ENCODE data around the gene SPATA18.

The SPATA18 gene

DNA sequence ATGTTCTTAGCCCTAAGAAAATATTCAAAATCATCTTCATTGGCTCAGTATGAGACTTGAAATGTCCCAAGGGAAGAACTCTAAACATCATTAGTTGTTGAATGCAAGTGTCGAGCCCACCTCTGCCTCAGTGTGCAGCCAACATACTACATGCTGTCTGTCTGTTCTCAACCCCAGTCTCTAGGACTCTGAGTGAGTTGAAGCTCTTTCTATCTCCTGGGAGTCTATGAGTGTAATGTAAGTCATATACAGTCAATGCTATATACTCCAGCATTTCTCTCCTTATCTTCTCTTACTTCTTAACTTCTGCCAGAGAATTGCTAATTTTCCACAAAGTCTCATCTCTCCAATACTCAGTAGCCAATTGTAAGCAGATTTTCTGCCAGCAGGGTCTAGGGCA lies 61.3 kb downstream of the SPATA18 start:
- TF ChIP-seq KLF10 (tag by site-specific recombination; IDR thresholded peaks at IDR 0.05): no peak
- no peak for TF ChIP-seq ZSCAN23 (tag by site-specific recombination; IDR thresholded peaks at IDR 0.05)
- no peak for TF ChIP-seq KLF9 (tag by site-specific recombination; IDR thresholded peaks at IDR 0.05; ENCODE audit: low read depth)
- TF ChIP-seq ZBTB10 (tag by site-specific recombination; IDR thresholded peaks at IDR 0.05): no peak
- TF ChIP-seq ZNF571 (tag by site-specific recombination; IDR thresholded peaks at IDR 0.05): no peak
- TF ChIP-seq ZNF423 (tag by site-specific recombination; IDR thresholded peaks at IDR 0.05): no peak
- TF ChIP-seq ZNF140 (tag by site-specific recombination; IDR thresholded peaks at IDR 0.05): no peak
- no peaks in the 10 kb centered on the region for H3K9me3 ChIP-seq (ENCODE audit: control insufficient read depth, insufficient read depth, low read depth, low read length)
- H3K27ac ChIP-seq (ENCODE audit: extremely low read depth, low read depth, low read length): no peak overlapping the region
- ChIA-PET CTCF (no interaction called here), POLR2A (no interaction called here)
- H3K4me1 ChIP-seq (ENCODE audit: control insufficient read depth, insufficient read depth, low read length): no peaks in the 10 kb centered on the region
- H3K4me3 ChIP-seq (ENCODE audit: low read depth, low read length): no peak overlapping the region
- no peaks in the 10 kb centered on the region for H3K36me3 ChIP-seq (ENCODE audit: control insufficient read depth in 2 of 2, insufficient read depth in 1 of 2, low read length in 2 of 2)

GRCh38 chr4:52116641-52117040 lies 65.5 kb downstream of the SPATA18 start:
- TF ChIP-seq PRDM4 (tag by site-specific recombination; IDR thresholded peaks at IDR 0.05): no peak
- TF ChIP-seq ZNF837 (tag by site-specific recombination; IDR thresholded peaks at IDR 0.05): no peak
- TF ChIP-seq, protein P1, sequence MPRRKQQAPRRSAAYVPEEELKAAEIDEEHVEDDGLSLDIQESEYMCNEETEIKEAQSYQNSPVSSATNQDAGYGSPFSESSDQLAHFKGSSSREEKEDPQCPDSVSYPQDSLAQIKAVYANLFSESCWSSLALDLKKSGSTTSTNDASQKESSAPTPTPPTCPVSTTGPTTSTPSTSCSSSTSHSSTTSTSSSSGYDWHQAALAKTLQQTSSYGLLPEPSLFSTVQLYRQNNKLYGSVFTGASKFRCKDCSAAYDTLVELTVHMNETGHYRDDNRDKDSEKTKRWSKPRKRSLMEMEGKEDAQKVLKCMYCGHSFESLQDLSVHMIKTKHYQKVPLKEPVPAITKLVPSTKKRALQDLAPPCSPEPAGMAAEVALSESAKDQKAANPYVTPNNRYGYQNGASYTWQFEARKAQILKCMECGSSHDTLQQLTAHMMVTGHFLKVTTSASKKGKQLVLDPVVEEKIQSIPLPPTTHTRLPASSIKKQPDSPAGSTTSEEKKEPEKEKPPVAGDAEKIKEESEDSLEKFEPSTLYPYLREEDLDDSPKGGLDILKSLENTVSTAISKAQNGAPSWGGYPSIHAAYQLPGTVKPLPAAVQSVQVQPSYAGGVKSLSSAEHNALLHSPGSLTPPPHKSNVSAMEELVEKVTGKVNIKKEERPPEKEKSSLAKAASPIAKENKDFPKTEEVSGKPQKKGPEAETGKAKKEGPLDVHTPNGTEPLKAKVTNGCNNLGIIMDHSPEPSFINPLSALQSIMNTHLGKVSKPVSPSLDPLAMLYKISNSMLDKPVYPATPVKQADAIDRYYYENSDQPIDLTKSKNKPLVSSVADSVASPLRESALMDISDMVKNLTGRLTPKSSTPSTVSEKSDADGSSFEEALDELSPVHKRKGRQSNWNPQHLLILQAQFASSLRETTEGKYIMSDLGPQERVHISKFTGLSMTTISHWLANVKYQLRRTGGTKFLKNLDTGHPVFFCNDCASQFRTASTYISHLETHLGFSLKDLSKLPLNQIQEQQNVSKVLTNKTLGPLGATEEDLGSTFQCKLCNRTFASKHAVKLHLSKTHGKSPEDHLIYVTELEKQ (tag by site-specific recombination; IDR thresholded peaks at IDR 0.05; ENCODE audit: borderline replicate concordance): no peak
- TF ChIP-seq ZNF239 (tag by site-specific recombination; IDR thresholded peaks at IDR 0.05): no peak
- TF ChIP-seq ZNF202 (tag by site-specific recombination; IDR thresholded peaks at IDR 0.05; ENCODE audit: borderline replicate concordance): no peak
- TF ChIP-seq ZNF585B (tag by site-specific recombination; IDR thresholded peaks at IDR 0.05): no peak
- TF ChIP-seq ZNF692 (tag by site-specific recombination; IDR thresholded peaks at IDR 0.05): no peak
- no peak for TF ChIP-seq PRDM1 (tag by site-specific recombination; IDR thresholded peaks at IDR 0.05)
- TF ChIP-seq ZSCAN18 (tag by site-specific recombination; IDR thresholded peaks at IDR 0.05): no peak
- TF ChIP-seq ZNF280D (tag by site-specific recombination; IDR thresholded peaks at IDR 0.05): no peak
- no peak overlapping the region for H3K27ac ChIP-seq (ENCODE audit: extremely low read depth, low read depth, low read length)
- POLR2A ChIA-PET: no interaction called here
- no peaks in the 10 kb centered on the region for H3K36me3 ChIP-seq (ENCODE audit: control insufficient read depth in 2 of 2, insufficient read depth in 1 of 2, low read length in 2 of 2)
- CTCF ChIA-PET: no interaction called here
- no peaks in the 10 kb centered on the region for H3K9me3 ChIP-seq (ENCODE audit: control insufficient read depth, insufficient read depth, low read depth, low read length)
- no peak overlapping the region for H3K4me3 ChIP-seq (ENCODE audit: low read depth, low read length)
- no peaks in the 10 kb centered on the region for H3K4me1 ChIP-seq (ENCODE audit: control insufficient read depth, insufficient read depth, low read length)

Measured in HEK293 (cell line).